Measurements from ENCODE around the gene OS9. TPM values are rescaled to one million over a fixed set of nuclear protein-coding genes. Genes with fewer than 3 reads are reported as not detected.
"Not testable (repeated sequence)": the region's sequence is repeated elsewhere in the genome, so short reads cannot be mapped to it uniquely, and the experiment has no call there.

OS9 gene
- total RNA-seq, 1 donor from 2014 or later: 137 TPM

DNA sequence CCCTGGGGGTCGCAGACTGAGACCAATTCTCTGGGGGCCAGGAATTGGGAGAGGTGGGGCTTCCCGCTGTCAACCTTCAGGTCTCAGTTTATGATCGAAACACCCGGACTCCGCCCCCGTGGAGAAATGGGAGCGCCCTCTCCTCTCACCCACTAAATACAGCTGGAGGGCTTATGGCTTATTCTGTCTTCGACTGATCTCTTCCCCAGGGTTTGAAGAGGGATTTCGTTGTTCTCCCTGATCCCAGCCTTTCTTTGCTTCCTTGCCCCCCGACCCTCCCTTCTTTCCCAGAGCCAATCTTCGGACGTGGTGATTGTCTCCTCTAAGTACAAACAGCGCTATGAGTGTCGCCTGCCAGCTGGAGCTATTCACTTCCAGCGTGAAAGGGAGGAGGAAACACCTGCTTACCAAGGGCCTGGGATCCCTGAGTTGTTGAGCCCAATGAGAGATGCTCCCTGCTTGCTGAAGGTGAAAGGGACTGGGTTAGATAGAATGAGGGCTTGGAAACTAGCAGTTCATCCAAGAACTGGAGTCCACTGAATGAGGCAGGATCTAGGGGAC, 607 bp downstream of the OS9 start:
- intact Hi-C loops (cut with micrococcal nuclease): loop anchor here (1.0 to 5.0 kb wide), 4 partner anchors 62 to 243 kb away; partner anchors contain the start of genes B4GALNT1, DCTN2 and PIP4K2C

DNA sequence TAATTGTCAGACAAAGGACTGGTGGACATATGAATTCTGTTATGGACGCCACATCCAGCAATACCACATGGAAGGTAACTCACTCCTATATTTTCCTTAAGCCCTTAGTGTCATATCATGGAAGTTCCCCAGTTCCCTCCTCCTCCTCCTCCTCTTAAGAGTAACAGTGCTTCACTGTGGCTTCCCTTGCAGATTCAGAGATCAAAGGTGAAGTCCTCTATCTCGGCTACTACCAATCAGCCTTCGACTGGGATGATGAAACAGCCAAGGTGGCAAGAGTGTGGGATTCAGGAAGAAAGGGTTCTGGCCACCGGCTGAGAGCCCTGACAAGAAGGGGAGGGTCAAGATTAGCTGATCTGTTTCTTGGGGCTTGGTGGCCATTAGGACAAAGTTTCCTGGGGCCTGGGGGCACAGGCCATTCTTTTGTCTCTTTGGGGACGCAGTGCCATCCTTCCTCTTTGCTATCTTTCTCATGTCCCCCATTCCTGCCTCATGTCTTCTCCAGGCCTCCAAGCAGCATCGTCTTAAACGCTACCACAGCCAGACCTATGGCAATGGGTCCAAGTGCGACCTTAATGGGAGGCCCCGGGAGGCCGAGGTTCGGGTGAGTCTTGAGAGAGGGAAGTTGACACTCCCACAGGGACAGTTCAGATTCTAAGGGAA, 2.0 kb downstream of the OS9 start:
- intact Hi-C loops (cut with micrococcal nuclease): no loop called here

DNA sequence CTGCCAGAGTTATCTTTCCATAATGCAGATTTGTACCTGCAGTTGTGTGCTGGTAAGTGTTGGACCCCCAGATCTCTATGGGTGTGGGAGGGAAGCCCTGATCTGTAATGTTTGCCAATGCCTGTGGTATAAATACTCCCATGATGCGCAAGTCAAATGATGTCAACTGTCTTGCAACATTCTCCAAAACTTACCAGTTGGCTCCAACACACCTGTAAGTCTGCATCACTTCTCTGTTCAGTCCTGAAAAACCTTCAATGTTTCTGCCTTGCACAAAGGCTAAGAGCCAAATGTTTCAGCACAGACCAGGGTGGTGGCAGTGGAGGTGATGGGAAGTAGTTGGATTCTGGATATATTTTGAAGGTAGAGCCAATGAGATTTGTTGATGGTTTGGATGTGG, 3.1 kb downstream of the OS9 start:
- intact Hi-C loops (cut with micrococcal nuclease): no loop called here

DNA sequence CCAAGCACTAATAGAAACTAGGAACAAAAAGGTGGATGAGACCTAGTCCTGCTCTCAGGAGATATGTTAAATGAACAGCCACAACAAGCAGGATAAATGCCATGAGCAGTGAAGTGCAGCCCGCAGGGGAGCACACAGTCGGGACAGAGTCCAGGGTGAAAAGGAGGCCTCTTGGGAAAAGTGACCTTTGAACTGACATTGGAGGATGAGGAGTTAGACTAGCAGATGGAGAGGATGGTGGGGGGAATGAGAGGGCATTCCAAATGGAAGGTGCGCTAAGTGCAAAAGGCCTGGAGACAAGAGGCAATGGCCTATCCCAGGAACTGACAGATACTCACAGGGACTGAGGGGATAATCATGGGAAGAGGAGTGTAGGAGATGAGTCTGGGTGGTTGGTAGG, 4.5 kb downstream of the OS9 start:
- intact Hi-C loops (cut with micrococcal nuclease): no loop called here

DNA sequence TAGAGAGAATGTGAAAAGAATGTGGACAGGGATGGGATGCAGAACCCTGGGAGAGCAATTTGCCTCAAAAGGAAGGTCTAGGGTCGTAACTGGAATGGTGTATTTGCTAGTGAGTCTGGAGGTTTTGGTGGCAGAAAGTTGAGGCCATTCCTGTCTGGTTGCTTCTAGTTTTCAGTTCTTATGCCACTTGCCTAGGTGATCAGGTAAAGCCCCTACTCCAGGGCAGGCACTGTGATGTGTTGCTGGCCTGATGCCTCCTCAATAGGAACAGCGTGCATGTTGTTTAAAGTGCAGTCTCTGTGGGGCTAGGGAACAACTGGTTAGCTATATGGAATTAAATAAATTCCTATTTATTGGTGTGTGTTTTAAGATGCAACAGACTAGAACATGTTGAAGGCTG, 6.4 kb downstream of the OS9 start:
- intact Hi-C loops (cut with micrococcal nuclease): no loop called here

DNA sequence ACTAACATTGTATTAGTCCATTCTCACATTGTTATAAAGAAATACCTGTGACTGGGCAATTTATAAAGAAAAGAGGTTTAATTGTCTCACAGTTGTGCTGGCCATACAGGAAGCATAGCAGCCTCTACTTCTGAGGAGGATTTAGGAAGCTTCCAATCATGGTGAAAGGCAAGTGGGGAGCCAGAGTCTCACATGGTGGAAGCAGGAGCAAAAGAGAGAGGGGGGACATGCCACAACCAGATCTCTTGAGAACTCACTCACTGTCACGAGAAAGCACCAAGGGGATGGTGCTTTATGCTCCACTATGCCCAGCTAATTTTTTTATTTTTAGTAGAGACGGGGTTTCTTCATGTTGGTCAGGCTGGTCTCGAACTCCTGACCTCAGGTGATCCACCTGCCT, 13.3 kb downstream of the OS9 start:
- intact Hi-C loops (cut with micrococcal nuclease): no loop called here

DNA sequence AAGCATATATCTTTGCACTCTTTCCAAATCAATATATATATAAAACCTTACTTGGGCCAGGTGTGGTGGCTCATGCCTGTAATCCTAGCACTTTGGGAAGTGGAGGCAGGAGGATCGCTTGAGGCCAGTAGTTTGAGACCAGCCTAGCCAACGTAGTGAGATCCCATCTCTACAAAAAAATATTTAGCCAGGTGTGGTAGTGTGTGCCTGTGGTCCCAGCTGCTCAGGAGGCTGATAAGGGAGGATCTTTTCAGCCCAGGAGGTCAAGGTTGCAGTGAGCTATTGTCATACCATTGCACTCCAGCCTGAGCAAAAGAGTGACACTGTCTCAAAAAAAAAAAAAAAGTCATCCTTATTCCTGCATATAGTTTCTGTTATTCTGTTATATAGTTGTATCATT, 14.4 kb downstream of the OS9 start:
- intact Hi-C loops (cut with micrococcal nuclease): no loop called here

DNA sequence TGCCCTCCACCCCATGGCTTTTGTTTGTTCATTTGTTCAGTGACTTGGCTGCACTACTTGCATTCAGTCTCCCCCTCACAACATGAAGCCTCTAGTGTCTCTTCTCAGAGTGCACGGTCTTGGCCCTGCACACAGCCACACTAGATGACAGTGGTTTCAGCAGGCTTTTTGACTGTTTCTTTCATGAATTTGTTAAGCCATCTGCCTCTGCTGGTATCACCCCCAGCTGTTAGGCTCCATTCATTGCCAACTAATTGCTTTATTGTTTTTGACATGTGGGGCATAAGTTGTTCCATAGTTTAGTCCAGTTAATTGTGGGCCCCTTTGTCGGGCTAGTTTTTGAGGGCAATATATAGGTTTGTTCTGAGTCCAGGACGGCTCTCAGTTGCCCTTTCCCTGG, 18.8 kb downstream of the OS9 start:
- intact Hi-C loops (cut with micrococcal nuclease): no loop called here

DNA sequence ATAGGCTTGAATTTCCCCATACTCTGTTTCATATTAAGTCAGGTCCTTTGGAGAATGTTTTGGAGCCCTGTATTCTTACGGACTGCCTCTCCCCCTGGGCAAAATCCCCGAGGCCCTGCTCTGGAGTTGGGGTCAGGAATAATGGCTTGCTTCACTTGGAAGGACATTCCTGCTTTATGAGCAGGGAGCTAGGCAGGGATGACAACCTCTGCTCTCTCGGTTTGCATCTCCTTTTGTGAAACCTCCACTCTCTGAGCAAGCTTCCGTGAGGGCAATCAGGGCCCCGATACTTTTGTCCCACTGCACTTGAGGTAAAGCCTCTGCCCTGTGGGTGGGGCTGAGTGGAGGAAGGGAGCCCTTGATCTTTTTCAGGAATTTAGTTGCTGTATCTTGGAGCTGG, 19.3 kb downstream of the OS9 start:
- intact Hi-C loops (cut with micrococcal nuclease): no loop called here

DNA sequence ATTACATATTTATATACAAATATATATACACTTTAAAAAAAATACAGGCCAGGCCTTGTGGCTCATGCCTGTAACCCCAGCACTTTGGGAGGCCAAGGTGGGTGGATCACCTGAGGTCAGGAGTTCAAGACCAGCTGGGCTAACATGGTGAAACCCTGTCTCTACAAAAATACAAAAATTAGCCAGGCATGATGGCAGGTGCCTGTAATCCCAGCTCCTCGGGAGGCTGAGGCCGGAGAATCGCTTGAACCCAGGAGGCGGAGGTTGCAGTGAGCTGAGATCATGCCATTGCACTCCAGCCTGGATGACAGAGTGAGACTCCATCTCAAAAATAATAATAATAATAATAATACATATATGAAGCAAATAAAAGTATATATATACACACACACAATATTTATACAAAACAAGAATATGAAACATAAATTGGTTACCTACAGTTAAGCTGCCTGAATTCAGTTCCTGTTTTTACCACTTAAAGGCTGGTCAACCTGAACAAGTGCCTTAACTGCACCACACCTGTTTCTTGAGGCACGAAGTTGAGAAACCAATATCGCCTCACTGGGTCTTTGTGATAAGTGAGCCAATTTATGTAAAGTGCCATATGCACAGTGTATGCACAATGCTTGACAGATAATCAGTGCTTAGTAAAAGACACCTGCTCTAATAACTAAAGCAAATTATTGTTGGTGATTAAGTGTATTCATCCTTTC, 21.3 kb downstream of the OS9 start:
- intact Hi-C loops (cut with micrococcal nuclease): not testable (repeated sequence)

DNA sequence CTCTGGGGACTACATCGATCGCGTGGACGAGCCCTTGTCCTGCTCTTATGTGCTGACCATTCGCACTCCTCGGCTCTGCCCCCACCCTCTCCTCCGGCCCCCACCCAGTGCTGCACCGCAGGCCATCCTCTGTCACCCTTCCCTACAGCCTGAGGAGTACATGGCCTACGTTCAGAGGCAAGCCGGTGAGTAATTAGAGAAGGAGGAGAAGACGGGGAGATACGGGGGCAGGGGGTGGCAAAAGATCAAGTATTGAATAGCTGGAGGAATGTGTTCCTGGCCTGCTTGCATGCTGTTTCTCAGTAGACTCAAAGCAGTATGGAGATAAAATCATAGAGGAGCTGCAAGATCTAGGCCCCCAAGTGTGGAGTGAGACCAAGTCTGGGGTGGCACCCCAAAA, 21.9 kb downstream of the OS9 start:
- intact Hi-C loops (cut with micrococcal nuclease): no loop called here

DNA sequence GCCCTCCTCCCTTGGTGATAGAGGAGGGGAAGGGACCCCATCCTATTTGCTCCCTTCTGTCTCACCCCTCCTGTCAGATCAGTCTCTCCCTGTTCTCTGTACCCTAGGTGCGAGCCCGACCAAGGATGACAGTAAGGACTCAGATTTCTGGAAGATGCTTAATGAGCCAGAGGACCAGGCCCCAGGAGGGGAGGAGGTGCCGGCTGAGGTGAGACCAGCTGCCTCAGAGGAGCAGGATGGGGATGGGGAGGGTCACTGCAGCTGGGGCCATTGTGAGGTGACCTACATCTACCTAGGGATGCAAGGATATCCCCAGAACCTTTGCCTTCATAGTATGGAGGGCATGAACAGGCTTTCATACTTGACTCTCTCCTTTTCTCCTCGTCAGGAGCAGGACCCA, 22.4 kb downstream of the OS9 start:
- intact Hi-C loops (cut with micrococcal nuclease): no loop called here

DNA sequence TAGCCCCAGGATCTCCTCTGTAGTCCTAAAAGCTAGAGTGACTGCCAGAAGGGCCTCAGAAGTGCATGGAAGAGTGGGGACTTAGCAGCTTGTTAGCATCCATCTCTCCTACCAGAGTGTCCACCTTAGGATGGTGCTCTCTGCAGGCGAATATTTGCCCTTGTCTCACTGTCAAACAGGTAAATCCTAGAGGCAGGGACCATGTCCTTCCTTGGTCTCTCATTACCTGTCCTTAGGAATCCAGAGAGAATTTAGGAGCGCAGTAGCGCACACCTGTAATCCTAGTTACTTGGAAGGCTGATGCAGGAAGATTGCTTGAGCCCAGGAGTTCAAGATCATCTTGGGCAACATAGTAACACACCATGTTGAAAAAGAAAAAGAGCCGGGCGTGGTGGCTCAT, 23.2 kb downstream of the OS9 start:
- intact Hi-C loops (cut with micrococcal nuclease): no loop called here

DNA sequence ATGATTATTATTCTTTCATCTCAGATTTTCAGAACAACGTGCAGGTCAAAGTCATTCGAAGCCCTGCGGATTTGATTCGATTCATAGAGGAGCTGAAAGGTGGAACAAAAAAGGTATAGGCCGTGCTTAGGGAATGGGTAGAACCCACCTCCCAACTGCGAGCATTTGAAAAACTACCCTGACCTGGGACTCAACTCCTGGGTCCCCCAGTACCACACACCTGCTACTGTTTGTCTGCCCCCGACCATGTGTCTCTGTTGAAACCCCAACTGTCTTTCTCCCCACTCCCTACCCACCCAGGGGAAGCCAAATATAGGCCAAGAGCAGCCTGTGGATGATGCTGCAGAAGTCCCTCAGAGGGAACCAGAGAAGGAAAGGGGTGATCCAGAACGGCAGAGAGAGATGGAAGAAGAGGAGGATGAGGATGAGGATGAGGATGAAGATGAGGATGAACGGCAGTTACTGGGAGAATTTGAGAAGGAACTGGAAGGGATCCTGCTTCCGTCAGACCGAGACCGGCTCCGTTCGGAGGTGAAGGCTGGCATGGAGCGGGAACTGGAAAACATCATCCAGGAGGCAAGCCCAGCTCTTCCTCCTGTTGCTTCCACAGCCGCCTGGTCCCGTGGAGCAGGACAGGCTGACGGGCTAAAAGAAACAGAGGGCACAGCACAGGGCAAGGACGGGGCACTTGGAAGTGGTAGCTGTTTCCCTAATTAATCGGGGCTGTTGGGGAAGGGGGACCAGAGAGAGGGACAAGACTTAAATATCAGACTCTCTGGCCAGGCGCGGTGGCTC, 24.1 kb downstream of the OS9 start:
- intact Hi-C loops (cut with micrococcal nuclease): no loop called here

DNA sequence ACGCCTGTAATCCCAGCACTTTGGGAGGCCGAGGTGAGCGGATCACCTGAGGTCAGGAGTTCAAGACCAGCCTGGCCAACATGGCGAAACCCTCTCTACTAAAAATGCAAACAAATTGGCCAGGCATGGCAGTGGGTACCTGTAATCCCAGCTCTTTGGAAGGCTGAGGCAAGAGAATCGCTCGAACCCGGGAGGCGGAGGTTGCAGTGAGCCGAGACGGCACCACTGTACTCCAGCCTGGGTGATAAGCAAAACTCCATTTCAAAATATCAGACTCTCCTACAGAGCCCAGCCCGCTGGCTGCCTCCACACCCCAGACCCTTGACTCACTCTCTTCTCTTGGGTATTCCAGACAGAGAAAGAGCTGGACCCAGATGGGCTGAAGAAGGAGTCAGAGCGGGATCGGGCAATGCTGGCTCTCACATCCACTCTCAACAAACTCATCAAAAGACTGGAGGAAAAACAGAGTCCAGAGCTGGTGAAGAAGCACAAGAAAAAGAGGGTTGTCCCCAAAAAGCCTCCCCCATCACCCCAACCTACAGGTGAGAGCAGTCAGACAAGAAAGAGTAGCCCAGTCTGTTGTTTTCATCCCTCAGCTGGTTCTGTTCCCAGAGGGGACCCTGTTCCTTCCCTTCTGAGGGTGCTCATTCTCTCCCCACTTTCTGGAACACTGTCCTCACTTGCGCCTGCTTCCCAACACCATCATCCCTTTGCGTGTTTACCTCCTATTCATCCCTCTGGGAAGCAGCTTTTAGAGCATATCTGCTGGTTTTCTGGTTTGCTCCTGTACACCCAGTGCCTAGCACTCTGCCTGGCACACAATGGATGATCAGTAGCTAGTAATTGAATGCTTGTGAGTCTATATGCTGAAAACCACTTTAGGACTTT, 25.0 kb downstream of the OS9 start:
- intact Hi-C loops (cut with micrococcal nuclease): no loop called here

DNA sequence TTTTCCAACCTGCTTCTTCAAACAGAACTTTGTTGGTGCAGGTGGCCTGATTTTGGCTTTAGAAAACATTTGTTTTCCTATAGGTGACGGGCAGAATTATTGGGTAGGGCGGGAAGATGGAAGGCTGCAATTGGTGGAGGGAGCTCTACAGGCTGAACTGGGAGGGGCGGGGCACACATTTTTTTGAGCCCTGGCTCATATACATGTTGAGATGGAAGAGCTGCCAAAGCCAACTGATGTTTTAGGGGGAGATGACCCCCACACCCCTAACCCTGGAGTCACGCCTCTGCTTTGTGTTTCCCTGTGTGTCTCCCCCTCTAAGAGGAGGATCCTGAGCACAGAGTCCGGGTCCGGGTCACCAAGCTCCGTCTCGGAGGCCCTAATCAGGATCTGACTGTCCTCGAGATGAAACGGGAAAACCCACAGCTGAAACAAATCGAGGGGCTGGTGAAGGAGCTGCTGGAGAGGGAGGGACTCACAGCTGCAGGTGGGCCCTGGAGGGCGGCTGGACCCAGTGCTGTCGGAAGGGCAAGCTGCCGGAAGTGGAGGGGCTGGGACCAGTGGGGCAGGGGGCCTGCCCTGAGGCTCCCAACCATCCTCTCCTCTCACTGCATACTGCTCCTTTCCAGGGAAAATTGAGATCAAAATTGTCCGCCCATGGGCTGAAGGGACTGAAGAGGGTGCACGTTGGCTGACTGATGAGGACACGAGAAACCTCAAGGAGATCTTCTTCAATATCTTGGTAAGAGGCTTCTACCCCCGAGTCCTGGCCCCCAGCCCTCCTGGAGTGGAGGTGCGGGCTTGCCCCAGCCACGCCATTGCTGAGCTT, 26.1 kb downstream of the OS9 start:
- intact Hi-C loops (cut with micrococcal nuclease): no loop called here

DNA sequence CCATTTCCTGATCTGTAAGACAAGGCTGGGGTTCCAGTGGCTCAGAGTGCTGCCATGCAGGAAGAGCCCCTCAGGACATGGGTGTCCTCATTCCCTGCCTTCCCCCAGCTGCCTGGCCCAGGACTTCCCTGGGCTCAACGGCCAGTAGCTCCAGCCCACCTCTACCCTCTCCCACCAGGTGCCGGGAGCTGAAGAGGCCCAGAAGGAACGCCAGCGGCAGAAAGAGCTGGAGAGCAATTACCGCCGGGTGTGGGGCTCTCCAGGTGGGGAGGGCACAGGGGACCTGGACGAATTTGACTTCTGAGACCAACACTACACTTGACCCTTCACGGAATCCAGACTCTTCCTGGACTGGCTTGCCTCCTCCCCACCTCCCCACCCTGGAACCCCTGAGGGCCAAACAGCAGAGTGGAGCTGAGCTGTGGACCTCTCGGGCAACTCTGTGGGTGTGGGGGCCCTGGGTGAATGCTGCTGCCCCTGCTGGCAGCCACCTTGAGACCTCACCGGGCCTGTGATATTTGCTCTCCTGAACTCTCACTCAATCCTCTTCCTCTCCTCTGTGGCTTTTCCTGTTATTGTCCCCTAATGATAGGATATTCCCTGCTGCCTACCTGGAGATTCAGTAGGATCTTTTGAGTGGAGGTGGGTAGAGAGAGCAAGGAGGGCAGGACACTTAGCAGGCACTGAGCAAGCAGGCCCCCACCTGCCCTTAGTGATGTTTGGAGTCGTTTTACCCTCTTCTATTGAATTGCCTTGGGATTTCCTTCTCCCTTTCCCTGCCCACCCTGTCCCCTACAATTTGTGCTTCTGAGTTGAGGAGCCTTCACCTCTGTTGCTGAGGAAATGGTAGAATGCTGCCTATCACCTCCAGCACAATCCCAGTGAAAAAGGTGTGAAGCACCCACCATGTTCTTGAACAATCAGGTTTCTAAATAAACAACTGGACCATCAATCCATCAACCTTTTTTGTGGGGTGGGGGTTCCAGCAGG, 27.0 kb downstream of the OS9 start:
- intact Hi-C loops (cut with micrococcal nuclease): no loop called here

DNA sequence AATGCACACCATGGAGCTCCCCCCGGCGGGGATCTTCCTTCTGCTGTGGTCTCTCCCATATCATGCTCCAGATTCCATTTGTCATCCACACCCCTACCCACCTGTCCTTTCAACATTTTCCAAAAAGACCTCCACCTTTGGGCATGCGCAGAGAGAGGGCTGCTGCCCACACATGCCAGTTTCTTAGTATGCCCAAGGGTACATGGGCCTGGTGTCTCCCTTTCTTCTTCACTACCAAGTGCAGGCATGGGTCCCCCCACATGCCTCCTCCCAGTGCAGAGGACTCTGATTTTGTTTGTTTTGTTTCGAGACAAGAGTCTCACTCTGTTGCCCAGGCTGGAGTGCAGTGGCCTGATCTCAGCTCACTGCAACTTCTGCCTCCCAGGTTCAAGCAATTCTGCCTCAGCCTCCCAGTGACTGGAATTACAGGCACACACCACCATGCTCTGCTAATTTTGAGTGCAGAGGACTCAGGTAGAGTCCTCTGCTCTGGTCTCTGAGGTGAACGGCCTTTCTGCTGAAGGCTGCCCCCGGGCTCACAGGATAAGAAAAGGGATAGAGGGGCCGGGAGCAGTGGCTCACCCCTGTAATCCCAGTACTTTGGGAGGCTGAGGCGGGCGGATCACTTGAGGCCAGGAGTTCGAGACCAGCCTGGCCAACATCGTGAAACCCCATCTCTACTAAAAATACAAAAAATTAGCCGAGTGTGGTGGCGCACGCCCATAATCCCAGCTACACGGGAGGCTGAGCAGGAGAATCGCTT, 28.1 kb downstream of the OS9 start:
- intact Hi-C loops (cut with micrococcal nuclease): not testable (repeated sequence)

All from T-helper 2 cell treated with Interferon-gamma antibody and Interleukin-4, amounts not matched to agents 100 ng/mL and 5 ng/mL, for 36 hours (primary cell).